ENCODE measurements around the gene SLC9A5. TPM values are rescaled to one million over a fixed set of nuclear protein-coding genes. Genes with fewer than 3 reads are reported as not detected.
A peak's percentile ranks its signal among the peaks of the same experiment; 100 is the strongest.

The SLC9A5 gene
- total RNA-seq, 1 donor from 2014 or later, result 2.8 TPM

GRCh38 chr16:67234180-67234597 lies 14.6 kb upstream of the SLC9A5 start:
- DNase-seq (no peak), ATAC-seq (no peak)
- Histone ChIP-seq H3K27ac (no peak overlapping the region), H3K27me3 (ENCODE audit: low read depth) (no peaks in the 10 kb centered on the region), H3K36me3 (peaks cover 100% of the 10 kb centered on the region), H3K9me3 (no peaks in the 10 kb centered on the region), H3K4me1 (peaks cover 2% of the 10 kb centered on the region), H3K4me3 (no peak overlapping the region)
- intact Hi-C loops (cut with DNase I), result no loop called here
- no peak for TF ChIP-seq CTCF (IDR thresholded peaks at IDR 0.05)

- no peak for TF ChIP-seq CTCF (IDR thresholded peaks at IDR 0.05)
- intact Hi-C loops (cut with DNase I), result no loop called here
- Histone ChIP-seq H3K27ac (no peak overlapping the region), H3K9me3 (no peaks in the 10 kb centered on the region), H3K4me1 (peaks cover 20% of the 10 kb centered on the region), H3K36me3 (peaks cover 86% of the 10 kb centered on the region), H3K27me3 (ENCODE audit: low read depth) (no peaks in the 10 kb centered on the region), H3K4me3 (no peak overlapping the region)
- ATAC-seq (no peak), DNase-seq (no peak)
These were observed 12.8 kb upstream of the SLC9A5 start for GRCh38 chr16:67235816-67236562.

GRCh38 chr16:67236563-67237395 lies 12.0 kb upstream of the SLC9A5 start:
- Histone ChIP-seq H3K4me1 (peaks cover 28% of the 10 kb centered on the region), H3K36me3 (peaks cover 78% of the 10 kb centered on the region), H3K27ac (no peak overlapping the region), H3K27me3 (ENCODE audit: low read depth) (no peaks in the 10 kb centered on the region), H3K4me3 (no peak overlapping the region), H3K9me3 (no peaks in the 10 kb centered on the region)
- no peak for TF ChIP-seq CTCF (IDR thresholded peaks at IDR 0.05)
- DNase-seq (peak; percentile 61), ATAC-seq (peak in 1 of 2 donors; percentile 28)
- intact Hi-C loops (cut with DNase I), result no loop called here

- Histone ChIP-seq H3K9me3 (no peaks in the 10 kb centered on the region), H3K4me3 (no peak overlapping the region), H3K4me1 (peaks cover 37% of the 10 kb centered on the region), H3K27me3 (ENCODE audit: low read depth) (no peaks in the 10 kb centered on the region), H3K27ac (no peak overlapping the region), H3K36me3 (peaks cover 69% of the 10 kb centered on the region)
- intact Hi-C loops (cut with DNase I), result no loop called here
- TF ChIP-seq CTCF (IDR thresholded peaks at IDR 0.05), result no peak
- peak; percentile 41 for DNase-seq
- no peak for ATAC-seq
These were observed 11.1 kb upstream of the SLC9A5 start for GRCh38 chr16:67237396-67238277.

GRCh38 chr16:67238278-67238575 lies 10.6 kb upstream of the SLC9A5 start:
- intact Hi-C loops (cut with DNase I), result no loop called here
- ATAC-seq (no peak), DNase-seq (no peak)
- Histone ChIP-seq H3K36me3 (peaks cover 64% of the 10 kb centered on the region), H3K4me3 (no peak overlapping the region), H3K27ac (no peak overlapping the region), H3K9me3 (no peaks in the 10 kb centered on the region), H3K27me3 (ENCODE audit: low read depth) (no peaks in the 10 kb centered on the region), H3K4me1 (peaks cover 43% of the 10 kb centered on the region)
- TF ChIP-seq CTCF (IDR thresholded peaks at IDR 0.05), result no peak

Data from lower lobe of right lung (tissue), 2 donors.